HCT116 (cell line): ENCODE data around the gene EPHA6. TPM values are rescaled to one million over a fixed set of nuclear protein-coding genes. Genes with fewer than 3 reads are reported as not detected.

ENCODE experiments used
- ATAC-seq: fragments of 200-7000 bp; cut with Tn5 transposase; 2 replicates; pipeline ENCODE4 v1.9.1; 2020; ENCODE audit warnings: mild to moderate bottlenecking, moderate library complexity
- BruUV-seq: library from RNA; stranded (reverse); fragments of 400-500 nt; replicated peaks from 2 replicates; lab custom pipeline; 2021; lab: Mats Ljungman, UMichigan
- CTCF ChIA-PET: fragments of 300-600 bp; sonication (Branson Sonifier 250); formaldehyde crosslinking; loops from one replicate; lab custom pipeline; 2021; ENCODE audit warnings: antibody characterized with exemption; lab: Charles Lee
- POLR2A ChIA-PET: fragments of 300-600, 350-600 bp; sonication (Branson Sonifier 250); formaldehyde crosslinking; loops from one replicate; lab custom pipeline; 2021; ENCODE audit warnings: antibody characterized with exemption; lab: Charles Lee
- RAD21 ChIA-PET, 2 experiments: fragments of 300-600 bp; sonication (Branson Sonifier 250); formaldehyde crosslinking; loops; one replicate each; lab custom pipeline; 2023; ENCODE audit warnings: low total read pairs in 2 of 2; ENCODE audit not compliant: uncharacterized antibody in 2 of 2, unreplicated experiment in 2 of 2, low non-redundant PET in 1 of 2; lab: Charles Lee
- DNase-seq: peaks from one replicate; pipeline ENCODE4 v3.0.0-alpha.2; 2010; ENCODE audit warnings: low read depth, low spot score
- H2AFZ ChIP-seq: fragments of 200-600 bp; shearing (Covaris generic), sonication (generic); 2 replicates; pipeline ENCODE4 v1.6.1; 2017; ENCODE audit warnings: low read depth, mixed run types, mixed read lengths, antibody characterized with exemption, low read length; ENCODE audit not compliant: poor library complexity, severe bottlenecking
- H3K27ac ChIP-seq: 2 replicates; pipeline ENCODE4 v1.5.1; 2012; ENCODE audit warnings: low read depth, low read length
- H3K27me3 ChIP-seq: fragments of 200-600 bp; sonication (generic); 2 replicates; pipeline ENCODE4 v1.6.1; 2016; ENCODE audit warnings: mixed run types, low read length, mixed read lengths; ENCODE audit not compliant: insufficient read depth
- H3K36me3 ChIP-seq, 2 experiments: fragments of 200-500 bp in 1 of 2; fragments of 200-600 bp in 1 of 2; sonication (Bioruptor generic) in 1 of 2; sonication (generic) in 1 of 2; 2 replicates each; pipeline versions ENCODE4 v1.5.1 to v1.6.1; 2014 to 2016; ENCODE audit warnings: low read length in 2 of 2, inconsistent platforms in 1 of 2, mixed read lengths in 1 of 2, mixed run types in 1 of 2; ENCODE audit not compliant: insufficient read depth in 2 of 2, control insufficient read depth in 1 of 2
- H3K4me1 ChIP-seq, 2 experiments: fragments of 200-600 bp in 1 of 2; sonication (generic) in 1 of 2; 2 replicates each; pipeline versions ENCODE4 v1.5.1 to v1.6.1; 2012 to 2017; ENCODE audit warnings: low read length in 2 of 2, inconsistent platforms in 1 of 2, mild to moderate bottlenecking in 1 of 2, mixed read lengths in 1 of 2, mixed run types in 1 of 2, moderate library complexity in 1 of 2; ENCODE audit not compliant: insufficient read depth in 2 of 2, control insufficient read depth in 1 of 2
- H3K4me2 ChIP-seq: fragments of 200-600 bp; sonication (generic); 2 replicates; pipeline ENCODE4 v1.6.1; 2017; ENCODE audit warnings: mixed run types, low read length, mixed read lengths
- H3K4me3 ChIP-seq, 2 experiments: fragments of 200-600 bp in 1 of 2; sonication (generic) in 1 of 2; replicated peaks in 1 of 2; 2 replicates each; pipeline ENCODE4 v1.5.1; 2011 to 2016; ENCODE audit warnings: low read length in 2 of 2, control low read depth in 1 of 2, low read depth in 1 of 2, mild to moderate bottlenecking in 1 of 2, mixed read lengths in 1 of 2, mixed run types in 1 of 2
- H3K79me2 ChIP-seq: fragments of 200-600 bp; sonication (generic); 2 replicates; pipeline ENCODE4 v1.6.1; 2017; ENCODE audit warnings: mild to moderate bottlenecking, mixed run types, low read length, moderate library complexity, mixed read lengths; ENCODE audit not compliant: insufficient read depth
- H3K9ac ChIP-seq: fragments of 200-600 bp; sonication (generic); 2 replicates; pipeline ENCODE4 v1.6.1; 2016; ENCODE audit warnings: low read length, mixed read lengths
- H3K9me2 ChIP-seq: fragments of 200-600 bp; sonication (generic), shearing (Covaris generic); 2 replicates; pipeline ENCODE4 v1.6.1; 2017; ENCODE audit warnings: mixed run types, mild to moderate bottlenecking, moderate library complexity; ENCODE audit not compliant: insufficient read depth
- H3K9me3 ChIP-seq, 2 experiments: fragments of 200-500 bp in 1 of 2; fragments of 200-600 bp in 1 of 2; sonication (Bioruptor generic) in 1 of 2; sonication (generic) in 1 of 2; 2 replicates each; pipeline ENCODE4 v1.6.1; 2014 to 2017; ENCODE audit warnings: low read length in 2 of 2, mixed read lengths in 2 of 2, inconsistent platforms in 1 of 2, low read depth in 1 of 2, mild to moderate bottlenecking in 1 of 2, mixed run types in 1 of 2, moderate library complexity in 1 of 2; ENCODE audit not compliant: control insufficient read depth in 1 of 2, insufficient read depth in 1 of 2
- H4K20me1 ChIP-seq: fragments of 200-600 bp; sonication (generic), shearing (Covaris generic); 2 replicates; pipeline ENCODE4 v1.6.1; 2017; ENCODE audit warnings: mixed run types, mild to moderate bottlenecking, moderate library complexity; ENCODE audit not compliant: insufficient read depth
- CBX3 ChIP-seq: IDR thresholded peaks from 2 replicates; pipeline ENCODE4 v1.6.1; 2012; ENCODE audit warnings: low read depth
- CEBPB ChIP-seq: IDR thresholded peaks from 2 replicates; pipeline ENCODE4 v1.6.1; 2012; ENCODE audit warnings: low read depth
- EGR1 ChIP-seq: IDR thresholded peaks from 2 replicates; pipeline ENCODE4 v1.6.1; 2012; ENCODE audit warnings: low read depth
- ELF1 ChIP-seq: IDR thresholded peaks from 2 replicates; pipeline ENCODE4 v1.6.1; 2012; ENCODE audit warnings: low read depth, borderline replicate concordance
- EZH2 ChIP-seq: fragments of 200-600 bp; sonication (generic); IDR thresholded peaks from 2 replicates; pipeline ENCODE4 v1.6.1; 2017; ENCODE audit warnings: antibody characterized with exemption, mixed run types
- POLR2A ChIP-seq: IDR thresholded peaks from 2 replicates; pipeline ENCODE4 v1.7.0; 2011; ENCODE audit warnings: borderline replicate concordance; ENCODE audit not compliant: insufficient read depth, insufficient read length; ENCODE audit errors: extremely low read depth
- POLR2AphosphoS5 ChIP-seq: IDR thresholded peaks from 2 replicates; pipeline ENCODE4 v1.6.1; 2011; ENCODE audit warnings: mild to moderate bottlenecking, low read depth, low read length, moderate library complexity
- RAD21 ChIP-seq: IDR thresholded peaks from 2 replicates; pipeline ENCODE4 v1.6.1; 2012; ENCODE audit warnings: low read depth, mild to moderate bottlenecking
- SRF ChIP-seq: IDR thresholded peaks from 2 replicates; pipeline ENCODE4 v1.6.1; 2012; ENCODE audit warnings: low read depth
- ZFX ChIP-seq: fragments of 450-650 bp; IDR thresholded peaks from 2 replicates; pipeline ENCODE4 v1.6.1; 2017
- ZNF274 ChIP-seq: fragments of 200-500 bp; sonication (Bioruptor generic); IDR thresholded peaks from 2 replicates; pipeline ENCODE4 v1.6.1; 2014; ENCODE audit warnings: mild to moderate bottlenecking, low read depth, low read length, inconsistent platforms
- intact Hi-C: fragments of 100-400 bp; cut with micrococcal nuclease; formaldehyde crosslinking; loops from 2 replicates; pipeline ENCODE4 v1.10.0; 2022
- total RNA-seq: library from RNA; stranded (reverse); gene quantifications from one replicate; pipeline ENCODE4 v1.2.1, GENCODE V29; 2021; ENCODE audit not compliant: unreplicated experiment
- TF ChIP-seq, protein P1 (sequence below): IDR thresholded peaks from 2 replicates; pipeline ENCODE4 v1.6.1; 2011; ENCODE audit warnings: mild to moderate bottlenecking, low read length, moderate library complexity; ENCODE audit not compliant: insufficient replicate concordance; ENCODE audit errors: extremely low read depth

Gene EPHA6
- total RNA-seq, 1 experiment from 2014 or later = not detected

DNA sequence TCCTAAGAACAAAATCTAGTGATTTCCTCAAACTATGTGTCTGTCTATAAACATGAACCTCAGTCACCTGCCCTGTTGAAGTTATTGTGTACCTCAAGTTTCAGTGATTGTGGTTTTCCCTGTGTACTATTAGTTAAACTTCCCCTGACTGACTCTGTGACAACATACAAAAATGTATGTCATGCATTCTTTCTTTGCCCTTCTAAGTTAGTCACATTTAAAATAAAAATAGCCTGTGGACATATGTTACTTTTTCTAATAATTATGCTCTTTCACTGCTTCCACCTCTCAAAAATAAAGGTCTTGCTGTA lies 29.8 kb downstream of the EPHA6 start:
- H3K27ac ChIP-seq = no peak overlapping the region
- ChIA-PET CTCF (no interaction called here), RAD21 (no interaction called here), POLR2A (no interaction called here)
- H4K20me1 ChIP-seq = no peaks in the 10 kb centered on the region
- H3K9ac ChIP-seq = no peak overlapping the region
- H3K9me3 ChIP-seq = peaks cover 10 to 13% of the 10 kb centered on the region in 2 experiments; a peak in 2 of 4 replicates
- H2AFZ ChIP-seq = no peak overlapping the region
- no TSS peak for BruUV-seq
- intact Hi-C loops = no loop called here
- H3K9me2 ChIP-seq = no peaks in the 10 kb centered on the region
- no peaks in the 10 kb centered on the region for H3K79me2 ChIP-seq
- no peaks in the 10 kb centered on the region for H3K36me3 ChIP-seq
- DNase-seq = no peak
- no peak for ATAC-seq
- TF ChIP-seq ZNF274 (no peak), ZFX (no peak), CBX3 (no peak), EGR1 (no peak), SRF (no peak), POLR2A (no peak), CEBPB (no peak), EZH2 (no peak), RAD21 (no peak), POLR2AphosphoS5 (no peak), ELF1 (no peak)
- TF ChIP-seq, protein P1, sequence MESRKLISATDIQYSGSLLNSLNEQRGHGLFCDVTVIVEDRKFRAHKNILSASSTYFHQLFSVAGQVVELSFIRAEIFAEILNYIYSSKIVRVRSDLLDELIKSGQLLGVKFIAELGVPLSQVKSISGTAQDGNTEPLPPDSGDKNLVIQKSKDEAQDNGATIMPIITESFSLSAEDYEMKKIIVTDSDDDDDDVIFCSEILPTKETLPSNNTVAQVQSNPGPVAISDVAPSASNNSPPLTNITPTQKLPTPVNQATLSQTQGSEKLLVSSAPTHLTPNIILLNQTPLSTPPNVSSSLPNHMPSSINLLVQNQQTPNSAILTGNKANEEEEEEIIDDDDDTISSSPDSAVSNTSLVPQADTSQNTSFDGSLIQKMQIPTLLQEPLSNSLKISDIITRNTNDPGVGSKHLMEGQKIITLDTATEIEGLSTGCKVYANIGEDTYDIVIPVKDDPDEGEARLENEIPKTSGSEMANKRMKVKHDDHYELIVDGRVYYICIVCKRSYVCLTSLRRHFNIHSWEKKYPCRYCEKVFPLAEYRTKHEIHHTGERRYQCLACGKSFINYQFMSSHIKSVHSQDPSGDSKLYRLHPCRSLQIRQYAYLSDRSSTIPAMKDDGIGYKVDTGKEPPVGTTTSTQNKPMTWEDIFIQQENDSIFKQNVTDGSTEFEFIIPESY = no peak
- TF ChIP-seq, all 23 proteins: peak for 0
- no peak overlapping the region for H3K4me3 ChIP-seq
- H3K4me2 ChIP-seq = no peak overlapping the region
- H3K27me3 ChIP-seq = no peaks in the 10 kb centered on the region
- no peaks in the 10 kb centered on the region for H3K4me1 ChIP-seq
